ENCODE measurements around the gene POLE.
"Not testable (repeated sequence)": the region's sequence is repeated elsewhere in the genome, so short reads cannot be mapped to it uniquely, and the experiment has no call there.

POLE gene

GRCh38 chr12:132600048-132601032 is 86.8 kb downstream of the POLE start:
- POLR2A ChIA-PET = no interaction called here
- no peak for TF ChIP-seq ZNF112 (tag by site-specific recombination; IDR thresholded peaks at IDR 0.05)
- peak; percentile 30; the same call in 1 of the 2 replicates for TF ChIP-seq KLF8 (tag by site-specific recombination; IDR thresholded peaks at IDR 0.05)
- 0 out of 2 replicates have a peak, but pooled peaks have one; percentile 18 for TF ChIP-seq PRDM10 (tag by site-specific recombination; IDR thresholded peaks at IDR 0.05)
- TF ChIP-seq ZNF335 (tag by site-specific recombination; conservative IDR thresholded peaks at IDR 0.05) = peak; percentile 72
- peak; percentile 80 for TF ChIP-seq ZBTB8A (tag by site-specific recombination; IDR thresholded peaks at IDR 0.05)
- peak; percentile 44; the same call in 1 of the 2 replicates for TF ChIP-seq GLIS2 (tag by site-specific recombination; IDR thresholded peaks at IDR 0.05)
- TF ChIP-seq CTCF (tag by site-specific recombination; IDR thresholded peaks at IDR 0.05) = peak; percentile 74
- peak; percentile 93 for TF ChIP-seq ZNF341 (tag by site-specific recombination; IDR thresholded peaks at IDR 0.05; ENCODE audit: low read depth)
- no peak for TF ChIP-seq ZNF48 (tag by site-specific recombination; IDR thresholded peaks at IDR 0.05)
- peak; percentile 57 for TF ChIP-seq GLIS1 (tag by site-specific recombination; IDR thresholded peaks at IDR 0.05)
- peak; percentile 93 for TF ChIP-seq ZIC2 (tag by site-specific recombination; IDR thresholded peaks at IDR 0.05)
- TF ChIP-seq ZNF548 (tag by site-specific recombination; IDR thresholded peaks at IDR 0.05) = no peak
- peak; percentile 63 for TF ChIP-seq ZNF654 (tag by site-specific recombination; IDR thresholded peaks at IDR 0.05; ENCODE audit: low read depth)
- H3K36me3 ChIP-seq (ENCODE audit: control insufficient read depth in 2 of 2, insufficient read depth in 1 of 2, low read length in 2 of 2) = no peaks in the 10 kb centered on the region
- no peak overlapping the region for H3K4me3 ChIP-seq (ENCODE audit: low read depth, low read length)
- 0 out of 2 replicates have a peak, but pooled peaks cover 3% of the 10 kb centered on the region for H3K4me1 ChIP-seq (ENCODE audit: control insufficient read depth, insufficient read depth, low read length)
- CTCF ChIA-PET = interaction anchor here (0.5 to 4.9 kb wide), 6 partner anchors 9 to 38 kb away, joined by 3 to 32 read pairs (median 5); partner anchors contain the start of gene LRCOL1
- H3K27ac ChIP-seq (ENCODE audit: extremely low read depth, low read depth, low read length) = no peak overlapping the region
- no peaks in the 10 kb centered on the region for H3K9me3 ChIP-seq (ENCODE audit: control insufficient read depth, insufficient read depth, low read depth, low read length)

- POLR2A ChIA-PET; H3K9me3 ChIP-seq (ENCODE audit: control insufficient read depth, insufficient read depth, low read depth, low read length); H3K4me1 ChIP-seq (ENCODE audit: control insufficient read depth, insufficient read depth, low read length); H3K27ac ChIP-seq (ENCODE audit: extremely low read depth, low read depth, low read length); H3K4me3 ChIP-seq (ENCODE audit: low read depth, low read length); H3K36me3 ChIP-seq (ENCODE audit: control insufficient read depth in 2 of 2, insufficient read depth in 1 of 2, low read length in 2 of 2): not testable (repeated sequence)
- CTCF ChIA-PET = interaction anchor here (0.5 to 4.9 kb wide), 7 partner anchors 8 to 176 kb away, joined by 3 to 32 read pairs (median 4); partner anchors contain the start of gene LRCOL1
- TF ChIP-seq ZFHX2 (tag by site-specific recombination; conservative IDR thresholded peaks at IDR 0.05) = peak; percentile 35
- TF ChIP-seq KLF1 (tag by site-specific recombination; IDR thresholded peaks at IDR 0.05) = 0 out of 2 replicates have a peak, but pooled peaks have one; percentile 17
Measured at GRCh38 chr12:132599502-132599901, 87.6 kb downstream of the POLE start.

Data from HEK293 (cell line).